Left lung (tissue), 10 donors: ENCODE data around the gene ZSWIM8. TPM values are rescaled to one million over a fixed set of nuclear protein-coding genes. Genes with fewer than 3 reads are reported as not detected.

Experiments used
- ATAC-seq: fragments of 200-7000 bp; cut with Tn5 transposase; one replicate; pipeline ENCODE4 v1.9.1; 2020; ENCODE audit warnings: moderate library complexity
- DNase-seq, 4 donors: peaks; one replicate each; pipeline ENCODE4 v3.0.0-alpha.2; 2013 to 2020
- H3K27ac ChIP-seq, 2 donors: fragments of 200-600 bp; sonication (generic) in 1 of 2; one replicate each; pipeline versions ENCODE4 v1.5.0 to v1.8.0; 2020 to 2021
- H3K27me3 ChIP-seq, 2 donors: fragments of 200-600 bp; sonication (generic) in 1 of 2; one replicate each; pipeline versions ENCODE4 v1.5.0 to v1.8.0; 2020 to 2021
- H3K36me3 ChIP-seq, 2 donors: fragments of 200-600 bp; sonication (generic) in 1 of 2; one replicate each; pipeline versions ENCODE4 v1.5.0 to v1.8.0; 2020 to 2021
- H3K4me1 ChIP-seq, 2 donors: fragments of 200-600 bp; one replicate each; pipeline ENCODE4 v1.8.0; 2021
- H3K4me3 ChIP-seq, 2 donors: fragments of 200-600 bp; sonication (generic) in 1 of 2; one replicate each; pipeline versions ENCODE4 v1.5.0 to v1.8.0; 2020 to 2021; ENCODE audit warnings: mild to moderate bottlenecking in 1 of 2
- H3K9me3 ChIP-seq, 2 donors: fragments of 200-600 bp; sonication (generic) in 1 of 2; one replicate each; pipeline versions ENCODE4 v1.5.0 to v1.8.0; 2020 to 2021
- CTCF ChIP-seq, 2 donors: fragments of 200-600 bp; sonication (generic) in 1 of 2; IDR thresholded peaks; one replicate each; pipeline versions ENCODE4 v1.5.0 to v1.8.0; 2021; ENCODE audit warnings: antibody characterized with exemption in 2 of 2
- intact Hi-C, 2 donors: fragments of 100-400 bp; cut with DNase I; formaldehyde crosslinking; loops; one replicate each; pipeline versions ENCODE4 v1.11.2 to v1.14.2; 2022
- polyA plus RNA-seq, 6 donors: library from polyadenylated mRNA; unstranded; fragments of 120-200 nt; gene quantifications; one replicate each; pipeline ENCODE4 v1.2.1, GENCODE V29; 2013; ENCODE audit not compliant: insufficient read length in 6 of 6
- total RNA-seq, 2 donors: library from RNA; stranded (reverse); fragmentation: NEBNext Ultra II Directional; extraction: Animal tissue kit (Norgen Biotek cat#: 25700); gene quantifications; one replicate each; pipeline ENCODE4 v1.2.1, GENCODE V29; 2021
- donor health status: DM: no; HTN: yes; CAD: no.
- donor health status: DM: no; HTN: no; CAD: no.

ZSWIM8 gene
- total and polyA plus RNA-seq, 8 donors, result 85.2 to 119 (median 96.4) TPM

DNA sequence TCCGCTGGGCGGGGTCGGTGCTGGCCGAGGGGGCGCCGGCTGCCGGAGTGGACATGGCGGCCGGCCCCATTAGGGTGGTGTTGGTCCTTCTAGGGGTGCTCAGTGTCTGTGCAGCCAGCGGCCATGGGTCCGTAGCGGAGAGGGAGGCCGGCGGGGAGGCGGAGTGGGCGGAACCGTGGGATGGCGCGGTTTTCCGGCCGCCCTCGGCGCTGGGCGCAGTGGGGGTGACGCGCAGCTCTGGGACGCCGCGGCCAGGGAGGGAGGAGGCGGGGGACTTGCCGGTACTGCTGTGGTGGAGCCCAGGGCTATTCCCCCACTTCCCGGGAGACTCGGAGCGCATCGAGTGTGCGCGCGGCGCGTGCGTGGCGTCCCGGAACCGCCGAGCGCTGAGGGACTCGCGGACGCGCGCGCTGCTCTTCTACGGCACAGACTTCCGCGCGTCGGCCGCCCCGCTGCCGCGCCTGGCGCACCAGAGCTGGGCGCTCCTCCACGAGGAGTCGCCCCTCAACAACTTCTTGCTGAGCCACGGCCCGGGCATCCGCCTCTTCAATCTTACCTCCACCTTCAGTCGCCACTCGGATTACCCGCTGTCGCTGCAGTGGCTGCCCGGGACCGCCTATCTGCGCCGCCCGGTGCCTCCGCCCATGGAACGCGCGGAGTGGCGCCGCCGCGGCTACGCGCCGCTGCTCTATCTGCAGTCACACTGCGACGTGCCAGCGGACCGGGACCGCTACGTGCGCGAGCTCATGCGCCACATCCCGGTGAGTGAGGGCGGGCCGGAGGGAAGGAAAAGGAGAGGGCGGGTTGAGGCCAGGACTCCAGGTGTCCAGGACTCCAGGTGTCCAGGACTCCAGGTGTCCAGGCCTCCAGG lies 12.9 kb upstream of the ZSWIM8 start:
- intact Hi-C loops, result no loop called here
- no peak for TF ChIP-seq CTCF (IDR thresholded peaks at IDR 0.05)
- Histone ChIP-seq H3K27ac (peak overlapping the region; percentile 98), H3K9me3 (no peaks in the 10 kb centered on the region), H3K27me3 (no peaks in the 10 kb centered on the region), H3K4me1 (peaks cover 24 to 56% of the 10 kb centered on the region in 2 donors), H3K36me3 (peaks cover 0 to 68% of the 10 kb centered on the region in 2 donors), H3K4me3 (peak overlapping the region; percentile 77 to 87)
- DNase-seq (peak; percentile 81 to 95 (median 82)), ATAC-seq (peak; percentile 81)

DNA sequence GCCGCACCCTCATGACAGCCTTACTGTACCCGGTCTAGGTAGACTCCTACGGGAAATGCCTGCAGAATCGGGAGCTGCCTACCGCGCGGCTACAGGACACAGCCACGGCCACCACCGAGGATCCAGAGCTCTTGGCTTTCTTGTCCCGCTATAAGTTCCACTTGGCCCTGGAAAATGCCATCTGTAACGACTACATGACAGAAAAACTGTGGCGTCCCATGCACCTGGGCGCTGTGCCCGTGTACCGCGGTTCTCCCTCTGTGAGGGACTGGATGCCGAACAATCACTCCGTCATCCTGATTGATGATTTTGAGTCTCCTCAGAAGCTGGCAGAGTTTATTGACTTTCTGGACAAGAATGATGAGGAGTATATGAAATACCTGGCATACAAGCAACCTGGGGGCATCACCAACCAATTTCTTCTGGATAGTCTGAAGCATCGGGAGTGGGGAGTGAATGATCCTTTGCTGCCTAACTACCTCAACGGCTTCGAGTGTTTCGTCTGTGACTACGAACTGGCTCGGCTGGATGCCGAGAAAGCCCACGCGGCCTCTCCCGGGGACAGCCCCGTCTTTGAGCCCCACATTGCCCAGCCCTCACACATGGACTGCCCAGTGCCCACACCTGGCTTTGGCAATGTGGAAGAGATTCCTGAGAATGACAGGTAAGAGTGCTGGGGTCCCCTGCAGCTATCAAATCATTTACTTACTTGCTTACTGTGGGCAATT lies 12.1 kb upstream of the ZSWIM8 start:
- Histone ChIP-seq H3K9me3 (no peaks in the 10 kb centered on the region), H3K4me1 (peaks cover 24 to 56% of the 10 kb centered on the region in 2 donors), H3K4me3 (peak overlapping the region; percentile 77 to 87), H3K27ac (peak overlapping the region; percentile 98), H3K36me3 (peaks cover 0 to 68% of the 10 kb centered on the region in 2 donors), H3K27me3 (no peaks in the 10 kb centered on the region)
- no peak for TF ChIP-seq CTCF (IDR thresholded peaks at IDR 0.05)
- DNase-seq, result no peak
- intact Hi-C loops, result no loop called here
- peak; percentile 0 for ATAC-seq

DNA sequence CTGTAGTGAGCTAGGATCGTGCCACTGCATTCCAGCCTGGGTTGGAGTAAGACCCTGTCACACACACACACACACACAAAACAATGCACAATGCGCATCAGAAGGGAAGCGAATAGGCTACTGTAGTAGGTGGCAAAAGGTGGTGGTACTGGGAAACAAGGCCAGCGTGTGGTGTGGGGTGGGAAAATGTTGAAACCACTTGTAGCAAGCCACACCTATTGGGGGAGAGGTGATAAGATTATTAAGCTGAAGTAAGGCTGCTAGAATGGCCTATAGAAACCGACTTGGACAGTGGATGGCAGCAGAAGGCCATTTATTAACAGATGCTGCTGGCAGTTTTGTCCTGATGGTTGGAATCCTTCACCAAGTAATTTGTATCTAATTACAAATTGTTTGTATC lies 10.8 kb upstream of the ZSWIM8 start:
- Histone ChIP-seq H3K36me3 (peaks cover 0 to 68% of the 10 kb centered on the region in 2 donors), H3K9me3 (no peaks in the 10 kb centered on the region), H3K4me1 (peaks cover 24 to 56% of the 10 kb centered on the region in 2 donors), H3K27me3 (no peaks in the 10 kb centered on the region), H3K4me3 (peak overlapping the region in 1 of 2 donors; percentile 87), H3K27ac (peak overlapping the region in 1 of 2 donors; percentile 98)
- ATAC-seq, result peak; percentile 2
- intact Hi-C loops, result no loop called here
- no peak for DNase-seq
- TF ChIP-seq CTCF (IDR thresholded peaks at IDR 0.05), result no peak

DNA sequence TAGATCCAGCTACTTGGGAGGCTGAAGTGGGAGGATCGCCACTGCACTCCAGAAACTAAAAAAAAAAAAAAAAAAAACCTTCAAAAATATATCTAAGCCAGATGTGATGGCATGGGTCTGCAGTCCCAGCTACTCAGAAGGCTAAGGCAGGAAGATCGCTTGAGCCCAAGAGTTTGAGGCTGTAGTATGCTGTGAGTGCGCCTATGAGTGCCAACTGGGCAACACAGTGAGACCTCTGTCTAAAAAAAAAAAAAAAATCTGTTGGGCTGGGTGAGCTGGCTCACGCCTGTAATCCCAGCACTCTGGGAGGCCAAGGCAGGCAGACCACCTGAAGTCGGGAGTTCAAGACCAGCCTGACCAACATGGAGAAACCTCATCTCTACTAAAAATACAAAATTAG lies 6.4 kb upstream of the ZSWIM8 start:
- ATAC-seq, result no peak
- intact Hi-C loops, result no loop called here
- no peaks in the 10 kb centered on the region for H3K27me3 ChIP-seq
- H3K4me1 ChIP-seq, result peaks cover 22 to 64% of the 10 kb centered on the region in 2 donors
- no peak overlapping the region for H3K27ac ChIP-seq
- H3K4me3 ChIP-seq, result no peak overlapping the region
- peaks cover 0 to 50% of the 10 kb centered on the region in 2 donors for H3K36me3 ChIP-seq
- no peaks in the 10 kb centered on the region for H3K9me3 ChIP-seq
- no peak for TF ChIP-seq CTCF (IDR thresholded peaks at IDR 0.05)
- DNase-seq, result no peak
